ENCODE data around the gene NNT. TPM values are rescaled to one million over a fixed set of nuclear protein-coding genes. Genes with fewer than 3 reads are reported as not detected.

The NNT gene
- total and polyA plus RNA-seq, 9 of the 15 experiments (the other 6 are each of a cell fraction or from before 2014, with no cell fraction given): 21.9 to 68.6 (median 42.2) TPM

GRCh38 chr5:43570450-43571158 is 32.4 kb upstream of the NNT start (continued):
- TF ChIP-seq PYGO2 (tag; IDR thresholded peaks at IDR 0.05) (0 out of 2 replicates have a peak, but pooled peaks have one; percentile 24), STAT5A (IDR thresholded peaks at IDR 0.05; ENCODE audit: borderline replicate concordance, low read length) (no peak), PREB (CRISPR knock-in tag; IDR thresholded peaks at IDR 0.05) (no peak), NFIX (CRISPR knock-in tag; IDR thresholded peaks at IDR 0.05; ENCODE audit: low read depth) (no peak), ZNF395 (CRISPR knock-in tag; IDR thresholded peaks at IDR 0.05) (peak; percentile 50; the same call in 1 of the 2 replicates), ZNF785 (CRISPR knock-in tag; IDR thresholded peaks at IDR 0.05) (no peak), ID3 (CRISPR knock-in tag; IDR thresholded peaks at IDR 0.05) (no peak), ID3 (tag; IDR thresholded peaks at IDR 0.05) (peak; percentile 72), RFX7 (CRISPR knock-in tag; IDR thresholded peaks at IDR 0.05) (no peak), DDX20 (tag; IDR thresholded peaks at IDR 0.05; ENCODE audit: low read depth) (peak; percentile 80), SMAD4 (CRISPR knock-in tag; conservative IDR thresholded peaks at IDR 0.05) (peak; percentile 71)
- TF ChIP-seq, protein P1, sequence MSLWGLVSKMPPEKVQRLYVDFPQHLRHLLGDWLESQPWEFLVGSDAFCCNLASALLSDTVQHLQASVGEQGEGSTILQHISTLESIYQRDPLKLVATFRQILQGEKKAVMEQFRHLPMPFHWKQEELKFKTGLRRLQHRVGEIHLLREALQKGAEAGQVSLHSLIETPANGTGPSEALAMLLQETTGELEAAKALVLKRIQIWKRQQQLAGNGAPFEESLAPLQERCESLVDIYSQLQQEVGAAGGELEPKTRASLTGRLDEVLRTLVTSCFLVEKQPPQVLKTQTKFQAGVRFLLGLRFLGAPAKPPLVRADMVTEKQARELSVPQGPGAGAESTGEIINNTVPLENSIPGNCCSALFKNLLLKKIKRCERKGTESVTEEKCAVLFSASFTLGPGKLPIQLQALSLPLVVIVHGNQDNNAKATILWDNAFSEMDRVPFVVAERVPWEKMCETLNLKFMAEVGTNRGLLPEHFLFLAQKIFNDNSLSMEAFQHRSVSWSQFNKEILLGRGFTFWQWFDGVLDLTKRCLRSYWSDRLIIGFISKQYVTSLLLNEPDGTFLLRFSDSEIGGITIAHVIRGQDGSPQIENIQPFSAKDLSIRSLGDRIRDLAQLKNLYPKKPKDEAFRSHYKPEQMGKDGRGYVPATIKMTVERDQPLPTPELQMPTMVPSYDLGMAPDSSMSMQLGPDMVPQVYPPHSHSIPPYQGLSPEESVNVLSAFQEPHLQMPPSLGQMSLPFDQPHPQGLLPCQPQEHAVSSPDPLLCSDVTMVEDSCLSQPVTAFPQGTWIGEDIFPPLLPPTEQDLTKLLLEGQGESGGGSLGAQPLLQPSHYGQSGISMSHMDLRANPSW (CRISPR knock-in tag; IDR thresholded peaks at IDR 0.05): no peak
- TF ChIP-seq, protein P2, sequence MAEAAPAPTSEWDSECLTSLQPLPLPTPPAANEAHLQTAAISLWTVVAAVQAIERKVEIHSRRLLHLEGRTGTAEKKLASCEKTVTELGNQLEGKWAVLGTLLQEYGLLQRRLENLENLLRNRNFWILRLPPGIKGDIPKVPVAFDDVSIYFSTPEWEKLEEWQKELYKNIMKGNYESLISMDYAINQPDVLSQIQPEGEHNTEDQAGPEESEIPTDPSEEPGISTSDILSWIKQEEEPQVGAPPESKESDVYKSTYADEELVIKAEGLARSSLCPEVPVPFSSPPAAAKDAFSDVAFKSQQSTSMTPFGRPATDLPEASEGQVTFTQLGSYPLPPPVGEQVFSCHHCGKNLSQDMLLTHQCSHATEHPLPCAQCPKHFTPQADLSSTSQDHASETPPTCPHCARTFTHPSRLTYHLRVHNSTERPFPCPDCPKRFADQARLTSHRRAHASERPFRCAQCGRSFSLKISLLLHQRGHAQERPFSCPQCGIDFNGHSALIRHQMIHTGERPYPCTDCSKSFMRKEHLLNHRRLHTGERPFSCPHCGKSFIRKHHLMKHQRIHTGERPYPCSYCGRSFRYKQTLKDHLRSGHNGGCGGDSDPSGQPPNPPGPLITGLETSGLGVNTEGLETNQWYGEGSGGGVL (CRISPR knock-in tag; IDR thresholded peaks at IDR 0.05): no peak

Data from K562 (cell line).